NCI-H146 treated with DMSO at 0.1 percent for 48 hours (cell line): ENCODE results near the gene KIF1A.
"Not testable (repeated sequence)": the region's sequence is repeated elsewhere in the genome, so short reads cannot be mapped to it uniquely, and the experiment has no call there.

Source experiments
- DNase-seq: peaks from one replicate; lab custom pipeline; 2025; ENCODE audit not compliant: unreplicated experiment; lab: John Stamatoyannopoulos, UW

The KIF1A gene

GRCh38 chr2:240704651-240705050 is 115.4 kb downstream of the KIF1A start:
- no peak for DNase-seq

- no peak for DNase-seq
Measured at GRCh38 chr2:240703417-240704341, 116.3 kb downstream of the KIF1A start.

GRCh38 chr2:240702640-240703011 is 117.4 kb downstream of the KIF1A start:
- DNase-seq, result no peak

GRCh38 chr2:240701736-240702639 is 118.0 kb downstream of the KIF1A start:
- DNase-seq, result no peak

GRCh38 chr2:240701091-240701735 is 118.8 kb downstream of the KIF1A start:
- DNase-seq, result no peak

- DNase-seq, result not testable (repeated sequence)
Measured at GRCh38 chr2:240700616-240701015, 119.4 kb downstream of the KIF1A start.

- DNase-seq, result not testable (repeated sequence)
Measured at GRCh38 chr2:240699835-240700234, 120.2 kb downstream of the KIF1A start.

GRCh38 chr2:240698852-240699561 is 121.0 kb downstream of the KIF1A start:
- DNase-seq, result not testable (repeated sequence)

GRCh38 chr2:240696469-240696868 is 123.5 kb downstream of the KIF1A start:
- not testable (repeated sequence) for DNase-seq

GRCh38 chr2:240695593-240695992 is 124.4 kb downstream of the KIF1A start:
- not testable (repeated sequence) for DNase-seq

- not testable (repeated sequence) for DNase-seq
Measured at GRCh38 chr2:240694304-240694703, 125.7 kb downstream of the KIF1A start.

- DNase-seq, result not testable (repeated sequence)
Measured at GRCh38 chr2:240692583-240693561, 127.1 kb downstream of the KIF1A start.

- DNase-seq, result not testable (repeated sequence)
Measured at GRCh38 chr2:240691631-240692420, 128.2 kb downstream of the KIF1A start, which contains the start of gene AQP12A. Gene AQP12A (plus strand): TSS chr2:240691866. CDS start chr2:240691914, 48 bp downstream.

- not testable (repeated sequence) for DNase-seq
Measured at GRCh38 chr2:240691075-240691427, 129.0 kb downstream of the KIF1A start.

- not testable (repeated sequence) for DNase-seq
Measured at GRCh38 chr2:240690421-240691074, 129.5 kb downstream of the KIF1A start.

- no peak for DNase-seq
Measured at GRCh38 chr2:240689975-240690374, 130.0 kb downstream of the KIF1A start.

GRCh38 chr2:240688553-240688919 is 131.5 kb downstream of the KIF1A start:
- no peak for DNase-seq
